Measurements from ENCODE around the gene EFNA4. TPM values are rescaled to one million over a fixed set of nuclear protein-coding genes. Genes with fewer than 3 reads are reported as not detected.

EFNA4 gene
- total RNA-seq, 1 donor from 2014 or later, result 8.9 TPM

GRCh38 chr1:155033524-155033923 is 30.0 kb upstream of the EFNA4 start, which contains the start of the genes DCST1 and DCST2:
Gene DCST1, plus strand, starts transcription at chr1:155033824. Its CDS starts 213 bp downstream, at chr1:155034037.
Gene DCST2, minus strand, starts transcription at chr1:155033781. Its CDS starts 80 bp downstream, at chr1:155033701.
- DNase-seq (ENCODE audit: low spot score), result no peak
- no peak for TF ChIP-seq CTCF (IDR thresholded peaks at IDR 0.05)
- peaks cover 2% of the 10 kb centered on the region for H3K4me1 Mint-ChIP-seq (ENCODE audit: low read depth)
- peaks cover 1% of the 10 kb centered on the region for H3K27me3 Mint-ChIP-seq (ENCODE audit: low read depth)
- H3K27ac Mint-ChIP-seq (ENCODE audit: unreplicated experiment), result no peak within 1 kb of the TSS
- H3K36me3 Mint-ChIP-seq (ENCODE audit: low read depth), result no peaks in the 10 kb centered on the region
- H3K9me3 Mint-ChIP-seq (ENCODE audit: low read depth), result no peaks in the 10 kb centered on the region
- H3K4me3 Mint-ChIP-seq (ENCODE audit: unreplicated experiment), result no peak within 1 kb of the TSS

GRCh38 chr1:155034318-155035208 is 29.0 kb upstream of the EFNA4 start:
- H3K27me3 Mint-ChIP-seq (ENCODE audit: low read depth), result peaks cover 2% of the 10 kb centered on the region
- H3K27ac Mint-ChIP-seq (ENCODE audit: unreplicated experiment), result no peak overlapping the region
- H3K4me3 Mint-ChIP-seq (ENCODE audit: unreplicated experiment), result no peak overlapping the region
- no peak for DNase-seq (ENCODE audit: low spot score)
- TF ChIP-seq CTCF (IDR thresholded peaks at IDR 0.05), result no peak
- peaks cover 4% of the 10 kb centered on the region for H3K4me1 Mint-ChIP-seq (ENCODE audit: low read depth)
- no peaks in the 10 kb centered on the region for H3K9me3 Mint-ChIP-seq (ENCODE audit: low read depth)
- no peaks in the 10 kb centered on the region for H3K36me3 Mint-ChIP-seq (ENCODE audit: low read depth)

GRCh38 chr1:155035936-155036335 is 27.6 kb upstream of the EFNA4 start:
- no peak for DNase-seq (ENCODE audit: low spot score)

GRCh38 chr1:155037043-155037442 is 26.5 kb upstream of the EFNA4 start:
- no peak for DNase-seq (ENCODE audit: low spot score)
- H3K27ac Mint-ChIP-seq (ENCODE audit: unreplicated experiment), result no peak overlapping the region
- peaks cover 4% of the 10 kb centered on the region for H3K4me1 Mint-ChIP-seq (ENCODE audit: low read depth)
- no peak overlapping the region for H3K4me3 Mint-ChIP-seq (ENCODE audit: unreplicated experiment)
- H3K36me3 Mint-ChIP-seq (ENCODE audit: low read depth), result no peaks in the 10 kb centered on the region
- no peak for TF ChIP-seq CTCF (IDR thresholded peaks at IDR 0.05)
- peaks cover 2% of the 10 kb centered on the region for H3K27me3 Mint-ChIP-seq (ENCODE audit: low read depth)
- no peaks in the 10 kb centered on the region for H3K9me3 Mint-ChIP-seq (ENCODE audit: low read depth)

More at GRCh38 chr1:155035936-155036335, 27.6 kb upstream of the EFNA4 start:
- H3K36me3 Mint-ChIP-seq (ENCODE audit: low read depth), result no peaks in the 10 kb centered on the region
- H3K9me3 Mint-ChIP-seq (ENCODE audit: low read depth), result no peaks in the 10 kb centered on the region
- H3K4me3 Mint-ChIP-seq (ENCODE audit: unreplicated experiment), result no peak overlapping the region
- H3K4me1 Mint-ChIP-seq (ENCODE audit: low read depth), result peaks cover 4% of the 10 kb centered on the region
- TF ChIP-seq CTCF (IDR thresholded peaks at IDR 0.05), result no peak
- H3K27ac Mint-ChIP-seq (ENCODE audit: unreplicated experiment), result no peak overlapping the region
- H3K27me3 Mint-ChIP-seq (ENCODE audit: low read depth), result peaks cover 2% of the 10 kb centered on the region

GRCh38 chr1:155037851-155038441 is 25.6 kb upstream of the EFNA4 start:
- H3K27ac Mint-ChIP-seq (ENCODE audit: unreplicated experiment), result no peak overlapping the region
- peaks cover 4% of the 10 kb centered on the region for H3K4me1 Mint-ChIP-seq (ENCODE audit: low read depth)
- no peaks in the 10 kb centered on the region for H3K36me3 Mint-ChIP-seq (ENCODE audit: low read depth)
- H3K4me3 Mint-ChIP-seq (ENCODE audit: unreplicated experiment), result no peak overlapping the region
- DNase-seq (ENCODE audit: low spot score), result no peak
- TF ChIP-seq CTCF (IDR thresholded peaks at IDR 0.05), result no peak
- no peaks in the 10 kb centered on the region for H3K9me3 Mint-ChIP-seq (ENCODE audit: low read depth)
- H3K27me3 Mint-ChIP-seq (ENCODE audit: low read depth), result peaks cover 4% of the 10 kb centered on the region
